HG03196 (cell line): ENCODE data around the gene ELMO1.
A peak's percentile ranks its signal among the peaks of the same experiment; 100 is the strongest.

Source experiments
- ATAC-seq: cut with Tn5 transposase; IDR thresholded peaks from one replicate; pipeline ENCODE4 v1.9.1; 2021; ENCODE audit not compliant: unreplicated experiment

The ELMO1 gene

DNA sequence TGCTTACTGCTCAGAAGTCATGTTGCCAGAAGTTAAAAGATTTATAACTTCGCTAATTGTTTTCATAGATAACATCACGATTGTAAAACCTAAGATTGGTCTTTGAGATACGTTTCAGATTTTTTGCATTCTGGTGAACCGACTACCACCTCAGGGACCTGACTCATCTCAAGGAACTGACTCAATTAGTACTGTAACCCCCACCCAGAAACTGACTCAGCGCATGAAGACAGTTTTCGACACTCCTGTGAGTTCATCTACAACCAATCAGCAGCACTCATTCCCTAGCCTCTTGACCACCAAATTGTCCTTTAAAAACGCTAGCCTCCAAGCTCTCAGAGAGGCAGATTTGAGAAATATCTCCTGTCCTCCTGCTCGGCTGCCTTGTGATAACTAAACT, 72.3 kb downstream of the ELMO1 start:
- no peak for ATAC-seq

- ATAC-seq, result no peak
Measured at GRCh38 chr7:37372750-37373149, 75.9 kb downstream of the ELMO1 start.

DNA sequence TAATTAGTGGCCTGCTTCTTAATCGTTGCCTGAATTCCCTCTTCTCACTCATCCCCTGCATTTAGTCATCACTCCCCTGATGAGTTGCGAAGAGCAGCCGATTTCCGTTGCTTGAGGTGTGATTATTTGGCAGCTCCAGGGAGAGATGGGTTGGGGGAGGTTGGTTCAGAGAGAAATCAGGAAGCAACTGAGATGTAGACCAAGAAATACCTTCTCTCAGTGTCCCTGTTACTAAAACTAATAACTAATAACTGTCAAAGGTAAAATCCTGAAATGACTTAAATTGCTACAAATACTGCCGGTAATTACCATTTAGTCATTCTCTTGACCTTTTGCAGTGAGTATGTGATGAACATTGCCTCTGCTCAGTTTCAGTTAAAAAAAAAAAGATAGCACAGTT, 76.9 kb downstream of the ELMO1 start:
- no peak for ATAC-seq

DNA sequence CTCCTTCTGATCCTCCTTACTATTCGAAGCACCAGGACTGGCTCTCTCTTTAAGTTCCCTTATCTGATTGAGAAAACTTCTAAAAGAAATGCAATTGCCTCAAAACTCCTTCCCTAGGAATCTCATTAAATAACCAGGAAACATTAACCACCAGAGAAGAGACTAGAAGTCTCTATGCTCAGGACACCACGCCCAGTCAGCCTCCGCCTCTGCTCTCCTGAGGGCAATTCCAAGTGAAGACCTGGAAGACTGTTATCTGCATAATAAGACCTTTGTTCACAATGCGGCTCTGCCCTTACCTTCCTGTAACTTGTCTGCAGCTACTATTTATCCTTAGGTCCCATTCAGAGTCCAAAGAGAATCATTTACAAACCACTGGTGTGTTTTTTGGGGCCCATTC, 78.8 kb downstream of the ELMO1 start:
- no peak for ATAC-seq

- ATAC-seq, result no peak
Measured at GRCh38 chr7:37368540-37368939, 80.1 kb downstream of the ELMO1 start.

DNA sequence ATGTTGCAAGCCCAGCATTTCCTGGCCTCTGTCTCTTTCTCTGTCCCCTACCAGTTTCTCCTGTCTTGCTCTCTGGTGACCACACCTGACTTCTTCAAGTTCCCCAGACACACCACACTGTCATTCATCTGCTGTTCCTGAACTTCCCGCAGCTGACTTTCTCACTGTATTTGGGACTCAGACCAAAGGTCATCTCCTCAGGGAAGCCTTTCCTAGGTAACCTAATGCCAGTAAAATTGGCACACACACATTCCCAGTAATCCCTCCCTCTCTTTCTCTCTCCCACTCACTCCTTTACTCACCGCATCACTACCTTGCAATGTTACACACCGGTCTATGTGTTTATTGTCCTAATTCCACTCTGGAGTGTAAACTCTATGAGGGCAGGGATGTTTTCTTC, 81.7 kb downstream of the ELMO1 start:
- ATAC-seq, result no peak

- ATAC-seq, result no peak
Measured at GRCh38 chr7:37366445-37366844, 82.2 kb downstream of the ELMO1 start.

DNA sequence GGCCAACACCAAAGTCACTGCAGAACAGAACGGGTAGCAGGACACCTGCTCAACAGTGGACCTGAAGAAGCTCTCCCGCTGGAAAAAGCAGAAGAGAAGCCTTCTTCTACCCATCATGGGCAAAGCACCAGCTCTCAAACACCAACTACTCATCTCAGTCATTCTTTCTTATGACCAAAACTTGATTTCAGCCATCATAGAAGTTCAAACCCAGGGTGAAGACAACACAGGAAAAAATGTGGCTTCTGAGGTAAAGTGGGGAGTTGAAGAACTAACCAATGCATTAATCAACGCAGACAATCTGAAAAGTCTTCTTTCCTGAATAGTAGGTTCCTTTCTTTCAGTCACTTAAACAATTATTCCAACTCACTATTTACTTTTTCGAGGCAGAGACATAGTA, 83.3 kb downstream of the ELMO1 start:
- ATAC-seq, result no peak

DNA sequence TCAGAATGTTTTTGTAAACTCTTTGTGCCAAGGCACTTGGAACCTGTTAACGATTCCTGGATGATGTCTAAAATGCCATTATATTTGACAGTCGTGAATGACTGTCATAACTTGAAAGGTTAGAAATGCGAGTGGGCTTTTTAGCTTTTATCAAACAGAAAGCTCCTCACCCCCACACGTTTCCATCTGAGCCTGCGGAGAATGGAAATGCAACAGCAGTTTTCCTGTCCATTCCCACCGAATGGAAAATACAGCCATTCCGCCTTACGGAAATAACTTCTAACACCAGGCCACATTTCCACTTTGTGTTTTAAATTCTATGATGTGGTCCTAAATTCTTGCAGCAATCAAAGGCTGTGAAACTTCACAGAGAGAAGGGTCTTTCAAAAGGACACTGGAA, 83.8 kb downstream of the ELMO1 start:
- no peak for ATAC-seq

DNA sequence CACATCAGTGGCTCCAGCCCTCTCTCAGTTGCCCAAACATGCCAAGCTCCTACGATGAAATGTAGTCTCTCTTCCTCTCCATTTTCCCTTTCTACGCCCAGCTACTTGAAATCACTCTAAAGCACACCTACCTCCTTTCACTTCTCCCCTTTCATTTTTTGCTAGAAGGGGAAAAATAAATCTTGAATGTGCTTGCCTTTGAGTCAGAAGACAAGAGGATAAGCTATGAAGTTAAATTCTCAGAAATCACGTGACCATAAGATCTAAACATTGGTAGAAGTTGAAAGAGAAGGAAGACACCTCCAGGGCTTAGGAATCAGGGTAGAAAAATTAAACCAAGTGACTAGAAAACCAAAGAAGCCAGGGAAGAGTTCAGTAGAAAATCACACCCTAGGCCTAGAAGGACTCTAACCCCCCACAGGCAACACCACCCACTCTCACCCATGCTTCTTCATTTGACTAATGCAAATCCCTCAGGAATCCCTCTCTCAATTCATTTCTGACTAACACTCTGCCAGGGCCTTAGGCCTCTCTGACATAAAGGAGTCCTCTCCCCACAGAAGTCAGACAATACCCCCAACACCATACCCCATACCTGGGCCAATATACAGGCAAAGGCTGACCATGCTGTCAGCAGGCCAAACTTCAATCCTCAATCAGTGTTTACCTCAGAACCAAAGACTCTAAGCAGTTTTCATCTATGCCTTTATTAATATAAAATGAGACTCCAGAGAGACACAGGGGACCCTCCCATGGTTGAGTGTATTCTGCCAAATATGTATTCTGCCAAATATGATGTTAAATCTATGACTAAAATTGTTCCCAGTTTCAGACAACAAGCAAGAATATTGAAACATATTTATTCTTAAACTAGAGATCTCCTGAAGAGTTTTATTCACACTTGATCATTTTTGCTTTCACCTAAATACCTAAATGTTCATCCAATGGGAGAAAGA, 84.8 kb downstream of the ELMO1 start:
- no peak for ATAC-seq

DNA sequence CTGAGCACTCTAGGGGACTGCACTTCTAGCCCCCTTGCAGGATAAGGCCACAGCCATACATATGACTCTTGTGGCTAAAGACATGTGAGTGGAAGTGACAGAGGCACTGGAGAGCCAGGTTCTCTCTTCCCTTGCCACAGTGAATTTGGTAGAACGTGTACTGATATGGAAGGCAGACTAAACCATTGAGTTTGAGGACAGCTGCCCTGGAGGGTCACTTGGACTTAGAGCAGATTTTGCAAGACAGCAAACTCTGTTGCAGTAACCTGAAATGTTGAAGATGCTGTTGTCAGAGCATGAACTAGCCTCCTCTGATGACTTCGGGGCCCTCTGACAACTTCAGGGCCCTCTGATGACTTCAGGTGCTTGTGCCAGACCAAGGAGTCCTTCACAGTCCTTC, 85.9 kb downstream of the ELMO1 start:
- ATAC-seq, result no peak

DNA sequence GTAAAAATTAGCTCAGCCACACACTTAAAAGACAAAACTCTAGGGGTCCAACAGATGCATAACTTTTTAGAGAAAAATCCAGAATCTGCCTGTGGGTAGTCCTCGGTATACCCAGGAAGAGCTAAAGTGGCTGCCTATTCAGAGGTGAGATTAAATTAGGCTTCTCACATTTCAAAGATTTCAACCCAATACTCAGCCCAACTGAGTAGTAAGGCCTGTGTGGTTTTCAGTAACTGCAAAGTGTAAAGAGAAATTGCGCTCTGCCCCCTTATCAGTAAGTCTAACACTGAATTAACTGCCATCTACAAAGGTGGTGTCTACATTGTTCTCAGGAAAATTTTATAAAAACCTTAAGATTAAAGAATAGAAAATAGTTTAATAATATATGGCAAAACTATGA, 88.2 kb downstream of the ELMO1 start:
- no peak for ATAC-seq

- no peak for ATAC-seq
Measured at GRCh38 chr7:37359662-37360444, 88.8 kb downstream of the ELMO1 start.

DNA sequence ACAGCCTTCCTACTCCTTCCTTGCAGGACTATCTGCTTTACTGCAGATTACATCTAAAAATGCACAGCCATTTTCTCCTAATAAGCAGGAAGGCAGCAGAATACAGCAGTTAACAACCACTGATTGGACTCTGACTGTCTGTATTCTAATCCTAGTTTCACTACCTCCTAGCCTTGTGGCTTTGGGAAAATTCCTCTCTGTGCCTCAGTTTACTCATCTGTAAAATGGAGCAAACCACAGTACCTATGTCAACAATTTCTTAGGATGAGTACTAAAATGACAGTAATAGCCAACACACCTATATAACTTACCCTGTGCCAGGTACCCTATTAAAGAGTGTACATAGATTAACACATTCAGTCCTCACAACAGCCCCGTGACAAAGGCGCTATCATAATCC, 89.5 kb downstream of the ELMO1 start:
- ATAC-seq, result no peak

- no peak for ATAC-seq
Measured at GRCh38 chr7:37357637-37357996, 91.0 kb downstream of the ELMO1 start.

DNA sequence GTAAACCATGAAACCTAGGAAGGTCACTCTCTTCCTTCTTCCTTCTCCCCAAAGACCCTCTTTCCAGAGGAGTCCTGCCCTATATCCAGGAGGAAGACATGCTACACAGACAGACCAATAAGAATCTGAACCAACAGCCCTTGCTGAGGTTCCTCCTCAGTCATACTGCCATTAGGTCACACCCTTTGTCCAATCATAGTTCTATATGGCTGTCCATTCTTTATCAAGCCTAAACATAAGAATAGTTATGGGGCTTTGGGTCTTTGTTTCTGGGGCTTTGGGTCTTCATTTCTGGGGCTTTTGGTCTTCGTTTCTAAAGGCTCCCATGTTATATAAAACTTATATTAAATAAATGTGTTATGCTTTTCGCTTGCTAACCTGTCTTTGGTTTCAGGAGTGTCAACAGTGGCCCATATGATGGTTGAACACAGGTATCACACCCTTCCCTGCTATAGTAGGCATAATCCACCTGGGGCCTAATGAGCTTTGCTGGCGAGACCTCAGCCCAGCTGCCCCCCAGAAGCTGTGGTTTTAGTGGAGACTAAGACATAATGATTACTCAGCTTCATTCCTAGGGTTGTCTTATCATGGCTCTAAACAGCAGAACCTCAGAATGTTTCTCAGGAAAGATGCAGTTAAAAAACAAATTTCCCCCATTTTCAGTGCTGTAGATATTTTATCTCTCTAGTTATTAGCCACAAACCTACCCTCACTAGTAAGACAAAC, 91.6 kb downstream of the ELMO1 start:
- ATAC-seq, result no peak

- ATAC-seq, result no peak
Measured at GRCh38 chr7:37354656-37355131, 94.0 kb downstream of the ELMO1 start.

DNA sequence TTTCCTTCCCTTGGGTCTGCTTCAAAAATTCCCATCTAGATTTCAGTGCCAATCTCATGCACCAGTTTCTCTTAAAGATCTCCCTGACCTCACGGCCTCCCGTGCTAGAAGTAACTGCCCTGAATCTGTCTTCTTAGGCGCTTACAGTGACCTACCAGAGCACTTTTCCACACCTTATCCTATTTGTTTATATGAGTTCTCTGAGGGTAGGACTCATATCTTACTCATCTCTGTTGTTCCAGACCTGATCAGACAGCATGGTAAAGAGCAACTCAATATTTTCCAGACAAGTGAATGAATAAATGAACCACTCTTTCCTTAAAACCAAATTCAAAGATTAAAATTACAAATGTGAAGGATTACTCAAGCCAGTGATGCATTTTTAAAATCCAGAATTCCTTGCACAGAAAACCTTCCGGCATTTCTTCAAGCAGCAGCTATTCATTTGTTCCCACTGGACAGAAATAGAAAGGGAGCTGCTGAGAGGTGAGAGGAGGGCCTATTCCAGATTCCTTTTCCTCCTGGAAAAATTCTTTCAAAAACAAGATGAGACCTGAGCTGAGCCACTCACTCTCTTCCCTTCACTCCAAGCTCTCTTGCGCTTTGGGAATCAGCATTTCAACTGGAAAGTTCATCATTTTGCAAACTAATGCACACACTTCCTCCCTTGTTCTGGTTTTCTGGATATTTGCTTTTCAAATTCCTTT, 94.6 kb downstream of the ELMO1 start:
- no peak for ATAC-seq

GRCh38 chr7:37352974-37353948, 95.4 kb downstream of the ELMO1 start:
- ATAC-seq, result peak; percentile 63
